ENCODE measurements around the gene STX4. TPM values are rescaled to one million over a fixed set of nuclear protein-coding genes. Genes with fewer than 3 reads are reported as not detected.

STX4 gene
- total and polyA plus RNA-seq, 9 of the 15 experiments (the other 6 are each of a cell fraction or from before 2014, with no cell fraction given): 3.2 to 48.0 (median 21.5) TPM

- TF ChIP-seq ZNF274 (IDR thresholded peaks at IDR 0.05; ENCODE audit: borderline replicate concordance, low read depth, low read length): no peak
- peak; percentile 67 for TF ChIP-seq ZFX (CRISPR knock-in tag; IDR thresholded peaks at IDR 0.05)
- TF ChIP-seq RREB1 (CRISPR knock-in tag; IDR thresholded peaks at IDR 0.05): peak; percentile 65; the same call in 1 of the 2 replicates
- TF ChIP-seq ZBTB33 (CRISPR knock-in tag; IDR thresholded peaks at IDR 0.05): peak; percentile 62
- no peak for TF ChIP-seq HNRNPK (IDR thresholded peaks at IDR 0.05; ENCODE audit: low read depth, low read length, poor library complexity, severe bottlenecking)
- 0 out of 2 replicates have a peak, but pooled peaks have one; percentile 61 for TF ChIP-seq DMBX1 (CRISPR knock-in tag; IDR thresholded peaks at IDR 0.05; ENCODE audit: borderline replicate concordance)
- no peak for TF ChIP-seq HDAC6 (IDR thresholded peaks at IDR 0.05; ENCODE audit: low read depth, low read length)
- TF ChIP-seq CTBP1 (IDR thresholded peaks at IDR 0.05; ENCODE audit: borderline replicate concordance): peak; percentile 80
- no peak for TF ChIP-seq E2F1 (CRISPR knock-in tag; IDR thresholded peaks at IDR 0.05)
- peak; percentile 35; the same call in 1 of the 2 replicates for TF ChIP-seq FOSL1 (tag; conservative IDR thresholded peaks at IDR 0.05)
- TF ChIP-seq NFIC (IDR thresholded peaks at IDR 0.05): peak; percentile 59
- TF ChIP-seq SIN3A (IDR thresholded peaks at IDR 0.05; ENCODE audit: borderline replicate concordance in 2 of 2, control insufficient read depth in 1 of 2, low read depth in 2 of 2, low read length in 2 of 2): peak in 1 of 2 experiments; percentile 82; a peak in 1 of 4 replicates
- peak; percentile 9 for TF ChIP-seq SMAD1 (IDR thresholded peaks at IDR 0.05; ENCODE audit: low read depth, low read length, partially characterized antibody)
- 0 out of 2 replicates have a peak, but pooled peaks have one; percentile 29 for TF ChIP-seq HNRNPL (IDR thresholded peaks at IDR 0.05; ENCODE audit: low read depth, low read length)
These were observed 40.0 kb downstream of the STX4 start (continued) for GRCh38 chr16:31073142-31073969.

Measured in K562 (cell line).